GM12875 (cell line): ENCODE data around the gene USP3.
A peak's percentile ranks its signal among the peaks of the same experiment; 100 is the strongest.

ENCODE experiments used
- H3K4me3 ChIP-seq: one replicate; pipeline ENCODE4 v1.5.1; 2011; ENCODE audit warnings: low read depth, low read length, control low read depth
- TF ChIP-seq, protein P1 (sequence below): IDR thresholded peaks from 2 replicates; pipeline ENCODE4 v1.5.1; 2011; ENCODE audit warnings: low read depth, mild to moderate bottlenecking, control low read depth, inconsistent platforms, low read length, moderate library complexity, borderline replicate concordance; ENCODE audit not compliant: insufficient read depth

Gene USP3

DNA sequence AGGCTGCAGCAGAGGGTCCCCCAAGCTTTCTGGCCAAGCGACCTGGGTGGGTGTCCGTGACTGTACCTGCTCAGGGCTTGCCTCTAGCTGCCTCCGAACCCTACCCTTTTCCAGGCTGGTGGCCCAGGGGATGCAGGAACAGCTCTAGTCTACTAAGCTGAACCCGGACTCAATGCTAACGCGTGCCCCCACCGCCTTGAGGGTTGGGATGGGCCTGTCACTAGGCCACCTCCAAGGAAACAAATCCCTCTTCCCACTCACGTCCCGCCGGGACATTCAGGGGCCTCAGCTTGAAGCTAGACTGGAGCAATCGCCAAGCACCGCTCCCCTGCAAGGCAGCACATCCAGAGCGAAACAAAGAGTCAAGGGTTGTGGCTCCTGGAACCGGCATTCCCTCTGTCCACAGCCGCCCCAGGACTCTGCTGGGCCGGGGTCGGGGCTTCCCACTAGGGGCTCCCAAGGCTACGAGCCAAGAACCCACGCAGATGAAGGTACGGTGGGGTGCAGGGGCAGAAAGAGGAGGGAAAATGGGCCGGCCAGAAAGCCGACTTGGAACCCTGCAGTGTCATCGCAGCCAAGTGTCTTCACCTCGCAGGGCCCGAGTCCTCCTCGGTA, 95.7 kb downstream of the USP3 start:
- TF ChIP-seq, protein P1, sequence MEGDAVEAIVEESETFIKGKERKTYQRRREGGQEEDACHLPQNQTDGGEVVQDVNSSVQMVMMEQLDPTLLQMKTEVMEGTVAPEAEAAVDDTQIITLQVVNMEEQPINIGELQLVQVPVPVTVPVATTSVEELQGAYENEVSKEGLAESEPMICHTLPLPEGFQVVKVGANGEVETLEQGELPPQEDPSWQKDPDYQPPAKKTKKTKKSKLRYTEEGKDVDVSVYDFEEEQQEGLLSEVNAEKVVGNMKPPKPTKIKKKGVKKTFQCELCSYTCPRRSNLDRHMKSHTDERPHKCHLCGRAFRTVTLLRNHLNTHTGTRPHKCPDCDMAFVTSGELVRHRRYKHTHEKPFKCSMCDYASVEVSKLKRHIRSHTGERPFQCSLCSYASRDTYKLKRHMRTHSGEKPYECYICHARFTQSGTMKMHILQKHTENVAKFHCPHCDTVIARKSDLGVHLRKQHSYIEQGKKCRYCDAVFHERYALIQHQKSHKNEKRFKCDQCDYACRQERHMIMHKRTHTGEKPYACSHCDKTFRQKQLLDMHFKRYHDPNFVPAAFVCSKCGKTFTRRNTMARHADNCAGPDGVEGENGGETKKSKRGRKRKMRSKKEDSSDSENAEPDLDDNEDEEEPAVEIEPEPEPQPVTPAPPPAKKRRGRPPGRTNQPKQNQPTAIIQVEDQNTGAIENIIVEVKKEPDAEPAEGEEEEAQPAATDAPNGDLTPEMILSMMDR: no peak
- H3K4me3 ChIP-seq: peak overlapping the region; percentile 79

DNA sequence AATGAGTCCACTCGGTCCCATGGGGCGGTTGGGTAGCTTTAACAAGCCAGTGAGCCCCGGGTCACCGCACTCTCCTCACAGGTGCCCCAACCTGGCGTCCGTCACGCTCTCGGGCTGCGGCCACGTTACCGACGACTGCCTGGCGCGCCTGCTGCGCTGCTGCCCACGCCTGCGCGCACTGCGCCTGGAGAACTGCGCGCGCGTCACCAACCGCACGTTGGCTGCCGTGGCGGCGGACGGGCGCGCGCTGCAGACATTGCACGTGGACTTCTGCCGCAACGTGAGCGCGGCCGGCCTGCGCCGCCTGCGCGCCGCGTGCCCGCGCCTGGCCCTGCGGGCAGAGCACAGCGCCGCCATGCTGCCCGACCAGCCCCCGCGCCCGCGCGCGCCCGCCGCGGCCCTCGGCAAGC, 96.2 kb downstream of the USP3 start:
- peak overlapping the region; percentile 79 for H3K4me3 ChIP-seq
- TF ChIP-seq, protein P1: peak; percentile 27; the same call in 1 of the 2 replicates

DNA sequence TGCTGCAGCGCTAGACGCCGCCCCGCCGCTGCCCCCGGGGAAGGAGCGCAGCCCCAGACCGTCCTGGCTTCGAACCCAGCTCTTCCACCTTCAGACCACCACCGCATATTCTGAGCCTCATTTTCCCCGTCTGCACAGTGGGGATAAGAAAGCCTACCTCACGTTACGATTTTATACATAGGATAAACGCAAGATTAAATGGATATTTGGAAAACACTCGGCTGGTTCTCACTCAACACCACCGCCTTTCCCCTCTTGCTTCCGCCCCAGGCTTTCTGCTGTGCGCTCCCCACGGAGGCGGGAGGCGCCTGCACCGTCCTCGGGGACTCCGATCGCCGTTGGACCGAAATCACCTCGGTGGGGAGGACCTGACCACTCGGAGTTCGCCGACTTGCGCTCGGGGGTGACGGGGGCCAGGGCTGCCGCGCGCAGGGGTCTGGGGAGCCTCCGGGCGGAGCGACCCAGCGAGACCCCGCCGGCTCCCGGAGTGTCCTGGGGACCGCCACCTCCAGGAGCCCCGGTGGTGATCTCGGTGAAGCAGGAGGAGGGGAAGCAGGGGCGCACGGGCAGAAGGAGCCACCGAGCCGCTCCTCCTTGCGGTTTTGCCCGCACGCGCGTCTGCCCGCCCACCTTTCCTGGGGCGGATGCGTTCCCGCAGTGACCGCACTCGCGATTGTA, 96.8 kb downstream of the USP3 start:
- TF ChIP-seq, protein P1: no peak
- peak overlapping the region; percentile 79 for H3K4me3 ChIP-seq

DNA sequence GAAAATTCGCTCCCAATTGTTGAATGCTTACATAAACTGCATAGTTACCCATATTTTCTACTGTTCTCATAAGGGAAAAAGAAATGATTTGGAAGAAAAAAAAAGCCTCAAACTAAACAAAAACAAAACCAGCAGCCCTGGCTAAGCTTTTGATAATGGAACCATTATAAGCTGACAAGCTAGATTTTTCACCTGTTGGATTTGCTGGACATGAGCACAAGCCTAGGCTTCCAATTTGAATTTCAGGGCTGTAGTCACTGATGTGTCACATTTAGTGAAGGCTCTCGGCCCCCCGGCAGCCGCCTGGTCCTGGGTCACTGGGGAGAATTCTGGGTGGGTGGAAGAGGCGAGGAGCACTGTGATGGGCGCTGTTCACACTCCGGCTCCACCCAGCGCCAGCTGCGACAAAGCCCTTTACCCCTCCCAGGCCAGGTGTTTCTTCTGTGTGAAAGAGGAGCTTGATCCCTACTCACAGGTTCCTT, 97.4 kb downstream of the USP3 start:
- peak overlapping the region; percentile 79 for H3K4me3 ChIP-seq
- TF ChIP-seq, protein P1: no peak

DNA sequence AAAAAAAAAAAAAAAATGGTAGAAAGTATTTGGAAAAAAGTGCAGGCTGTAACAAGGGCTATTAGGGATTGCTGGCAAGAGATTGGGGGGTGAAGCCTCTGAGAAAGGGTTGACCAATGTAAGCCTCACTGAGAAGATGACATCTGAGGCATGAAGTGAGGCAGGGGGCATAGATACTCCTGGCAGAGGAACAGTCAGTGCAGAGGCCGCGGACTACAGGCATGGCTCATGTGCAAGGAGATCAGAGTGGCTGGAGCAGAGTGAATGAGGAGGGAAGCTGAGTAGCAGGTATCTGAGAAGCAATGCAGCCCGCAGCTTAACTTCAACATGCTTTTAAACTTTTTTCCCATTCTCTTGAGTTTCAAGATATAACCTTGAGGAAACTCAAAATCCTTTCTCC, 98.2 kb downstream of the USP3 start:
- TF ChIP-seq, protein P1: no peak

DNA sequence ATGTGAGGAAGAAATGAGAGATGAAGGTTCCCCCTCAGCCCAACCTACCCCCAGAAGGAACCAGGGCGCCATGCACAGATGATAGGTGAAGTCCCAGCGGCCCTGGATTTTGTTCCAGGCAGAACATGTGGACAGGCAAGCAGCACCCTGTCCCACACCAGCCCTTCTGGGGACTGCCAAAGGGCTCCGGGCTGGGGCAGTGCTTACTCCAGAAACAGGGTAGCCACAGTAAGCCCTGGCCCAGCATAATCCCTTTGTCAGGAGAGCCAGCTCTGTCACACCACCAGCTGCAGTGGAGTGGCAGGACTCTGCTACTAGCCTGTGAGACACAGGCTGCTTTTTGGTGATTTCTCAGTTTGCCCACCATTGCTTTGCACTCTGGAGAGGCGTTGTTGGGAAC, 99.1 kb downstream of the USP3 start:
- TF ChIP-seq, protein P1: no peak
- no peak overlapping the region for H3K4me3 ChIP-seq

More for the DNA sequence above, 98.2 kb downstream of the USP3 start:
- no peak overlapping the region for H3K4me3 ChIP-seq

DNA sequence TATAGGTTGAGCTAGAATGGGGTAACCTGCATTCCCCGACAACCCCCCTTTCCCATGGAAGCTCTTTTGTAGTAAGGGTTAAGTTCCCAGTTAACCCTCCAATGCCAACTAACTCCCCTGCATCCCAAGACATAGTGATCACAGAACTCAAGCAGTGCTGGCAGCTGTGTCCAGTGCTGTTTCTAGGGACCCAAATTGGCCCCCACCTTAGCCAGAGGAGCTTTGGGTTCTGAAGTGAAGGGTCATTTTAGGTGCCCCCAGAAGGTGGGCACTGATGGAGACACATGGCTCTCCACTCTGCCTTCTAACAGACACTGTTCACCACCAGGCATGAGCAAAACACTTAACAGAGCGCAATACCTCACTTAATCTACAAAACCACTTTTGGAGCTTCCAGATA, 99.9 kb downstream of the USP3 start:
- TF ChIP-seq, protein P1: no peak
- no peak overlapping the region for H3K4me3 ChIP-seq
